ENCODE results near the gene MCF2L2. TPM values are rescaled to one million over a fixed set of nuclear protein-coding genes. Genes with fewer than 3 reads are reported as not detected.

Gene MCF2L2
- total RNA-seq, 1 donor from 2014 or later = 4.1 TPM

GRCh38 chr3:183212096-183212495 lies 216.3 kb downstream of the MCF2L2 start:
- no peaks in the 10 kb centered on the region for H3K27me3 Mint-ChIP-seq (ENCODE audit: insufficient read depth)
- H3K27ac Mint-ChIP-seq = no peak overlapping the region
- intact Hi-C loops (cut with micrococcal nuclease) = no loop called here
- no peak for DNase-seq (ENCODE audit: low spot score)
- peaks cover 20% of the 10 kb centered on the region for H3K36me3 Mint-ChIP-seq (ENCODE audit: low read depth)
- peaks cover 22% of the 10 kb centered on the region for H3K4me1 Mint-ChIP-seq (ENCODE audit: low read depth)
- no peak overlapping the region for H3K4me3 Mint-ChIP-seq
- H3K9me3 Mint-ChIP-seq = peaks cover 33% of the 10 kb centered on the region

DNA sequence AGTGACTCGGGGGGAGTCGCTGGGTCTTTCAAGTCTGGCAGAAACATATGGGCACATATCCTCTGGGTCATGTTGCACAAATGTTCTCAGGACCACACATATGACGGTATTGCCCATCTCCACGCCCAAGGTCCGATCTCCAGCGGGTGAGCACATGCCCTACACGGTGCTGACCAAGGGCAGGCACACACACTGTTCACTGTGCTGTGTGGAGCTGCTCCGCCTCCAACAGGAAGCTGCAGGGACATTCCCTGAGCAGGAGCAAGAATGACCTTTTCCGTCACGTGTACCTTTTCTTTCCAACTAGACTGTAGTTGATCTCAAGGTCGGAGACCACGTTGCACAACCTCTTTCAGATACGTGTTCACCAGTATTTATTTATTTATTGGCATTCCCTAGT lies 217.1 kb downstream of the MCF2L2 start:
- intact Hi-C loops (cut with micrococcal nuclease) = no loop called here
- DNase-seq (ENCODE audit: low spot score) = no peak
- H3K27ac Mint-ChIP-seq = no peak overlapping the region
- H3K4me3 Mint-ChIP-seq = no peak overlapping the region
- peaks cover 2% of the 10 kb centered on the region for H3K27me3 Mint-ChIP-seq (ENCODE audit: insufficient read depth)
- peaks cover 33% of the 10 kb centered on the region for H3K9me3 Mint-ChIP-seq
- H3K36me3 Mint-ChIP-seq (ENCODE audit: low read depth) = peaks cover 20% of the 10 kb centered on the region
- H3K4me1 Mint-ChIP-seq (ENCODE audit: low read depth) = peaks cover 22% of the 10 kb centered on the region

- DNase-seq (ENCODE audit: low spot score) = no peak
- peaks cover 33% of the 10 kb centered on the region for H3K9me3 Mint-ChIP-seq
- intact Hi-C loops (cut with micrococcal nuclease) = no loop called here
- peaks cover 20% of the 10 kb centered on the region for H3K36me3 Mint-ChIP-seq (ENCODE audit: low read depth)
- peak overlapping the region; percentile 19 for H3K27ac Mint-ChIP-seq
- peaks cover 22% of the 10 kb centered on the region for H3K4me1 Mint-ChIP-seq (ENCODE audit: low read depth)
- H3K4me3 Mint-ChIP-seq = no peak overlapping the region
- peaks cover 2% of the 10 kb centered on the region for H3K27me3 Mint-ChIP-seq (ENCODE audit: insufficient read depth)
Measured at GRCh38 chr3:183210862-183211341, 217.5 kb downstream of the MCF2L2 start.

- peaks cover 22% of the 10 kb centered on the region for H3K4me1 Mint-ChIP-seq (ENCODE audit: low read depth)
- no peak for DNase-seq (ENCODE audit: low spot score)
- peak overlapping the region; percentile 19 for H3K27ac Mint-ChIP-seq
- peaks cover 33% of the 10 kb centered on the region for H3K9me3 Mint-ChIP-seq
- H3K36me3 Mint-ChIP-seq (ENCODE audit: low read depth) = peaks cover 20% of the 10 kb centered on the region
- no peak overlapping the region for H3K4me3 Mint-ChIP-seq
- intact Hi-C loops (cut with micrococcal nuclease) = no loop called here
- peaks cover 2% of the 10 kb centered on the region for H3K27me3 Mint-ChIP-seq (ENCODE audit: insufficient read depth)
Measured at GRCh38 chr3:183210341-183210740, 218.1 kb downstream of the MCF2L2 start.

DNA sequence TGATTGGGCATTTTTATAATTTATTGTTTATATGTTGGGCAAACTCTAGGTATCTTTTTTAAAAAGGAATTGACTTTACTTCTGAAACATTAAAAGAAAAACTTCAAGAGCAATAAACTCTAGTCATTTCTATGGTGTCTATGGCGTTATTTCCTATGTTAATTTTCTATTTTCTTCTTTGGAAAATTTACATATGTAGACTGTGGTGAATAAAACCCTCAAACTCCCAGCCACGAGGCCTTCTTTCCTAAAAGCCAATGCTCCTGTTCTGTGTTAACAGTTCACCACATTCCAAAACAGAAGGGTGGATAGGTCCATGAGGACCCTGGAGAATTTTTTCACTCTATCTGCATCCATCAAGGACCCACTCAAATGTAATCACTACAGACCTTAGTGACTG lies 219.6 kb downstream of the MCF2L2 start:
- H3K36me3 Mint-ChIP-seq (ENCODE audit: low read depth) = peaks cover 22% of the 10 kb centered on the region
- no peak overlapping the region for H3K27ac Mint-ChIP-seq
- peaks cover 22% of the 10 kb centered on the region for H3K4me1 Mint-ChIP-seq (ENCODE audit: low read depth)
- H3K27me3 Mint-ChIP-seq (ENCODE audit: insufficient read depth) = peaks cover 2% of the 10 kb centered on the region
- H3K9me3 Mint-ChIP-seq = peaks cover 40% of the 10 kb centered on the region
- intact Hi-C loops (cut with micrococcal nuclease) = loop anchor here (1.0 to 2.0 kb wide), 2 partner anchors 16 to 76 kb away; no protein-coding TSS in a partner anchor
- no peak overlapping the region for H3K4me3 Mint-ChIP-seq
- no peak for DNase-seq (ENCODE audit: low spot score)

- H3K27me3 Mint-ChIP-seq (ENCODE audit: insufficient read depth) = peaks cover 2% of the 10 kb centered on the region
- intact Hi-C loops (cut with micrococcal nuclease) = loop anchor here (1.0 to 2.0 kb wide), 2 partner anchors 16 to 77 kb away; no protein-coding TSS in a partner anchor
- no peak for DNase-seq (ENCODE audit: low spot score)
- peaks cover 22% of the 10 kb centered on the region for H3K4me1 Mint-ChIP-seq (ENCODE audit: low read depth)
- H3K27ac Mint-ChIP-seq = peak overlapping the region; percentile 69
- H3K36me3 Mint-ChIP-seq (ENCODE audit: low read depth) = peaks cover 27% of the 10 kb centered on the region
- H3K4me3 Mint-ChIP-seq = no peak overlapping the region
- H3K9me3 Mint-ChIP-seq = peaks cover 46% of the 10 kb centered on the region
Measured at GRCh38 chr3:183208260-183208659, 220.2 kb downstream of the MCF2L2 start.

GRCh38 chr3:183203670-183204069 lies 224.7 kb downstream of the MCF2L2 start:
- no peak overlapping the region for H3K4me3 Mint-ChIP-seq
- peaks cover 36% of the 10 kb centered on the region for H3K9me3 Mint-ChIP-seq
- peaks cover 2% of the 10 kb centered on the region for H3K27me3 Mint-ChIP-seq (ENCODE audit: insufficient read depth)
- intact Hi-C loops (cut with micrococcal nuclease) = no loop called here
- H3K36me3 Mint-ChIP-seq (ENCODE audit: low read depth) = peaks cover 17% of the 10 kb centered on the region
- no peak for DNase-seq (ENCODE audit: low spot score)
- H3K27ac Mint-ChIP-seq = no peak overlapping the region
- peaks cover 21% of the 10 kb centered on the region for H3K4me1 Mint-ChIP-seq (ENCODE audit: low read depth)

GRCh38 chr3:183202004-183202722 lies 226.3 kb downstream of the MCF2L2 start:
- Mint-ChIP-seq H3K4me1 (ENCODE audit: low read depth) (peaks cover 14% of the 10 kb centered on the region), H3K27ac (peak overlapping the region; percentile 38), H3K36me3 (ENCODE audit: low read depth) (peaks cover 13% of the 10 kb centered on the region), H3K4me3 (peak overlapping the region; percentile 40), H3K27me3 (ENCODE audit: insufficient read depth) (peaks cover 2% of the 10 kb centered on the region), H3K9me3 (peaks cover 22% of the 10 kb centered on the region)
- intact Hi-C loops (cut with micrococcal nuclease) = no loop called here
- DNase-seq (ENCODE audit: low spot score) = peak; percentile 18

- Mint-ChIP-seq H3K9me3 (peaks cover 17% of the 10 kb centered on the region), H3K4me1 (ENCODE audit: low read depth) (peaks cover 14% of the 10 kb centered on the region), H3K4me3 (no peak overlapping the region), H3K27ac (no peak overlapping the region), H3K27me3 (ENCODE audit: insufficient read depth) (peaks cover 2% of the 10 kb centered on the region), H3K36me3 (ENCODE audit: low read depth) (peaks cover 12% of the 10 kb centered on the region)
- intact Hi-C loops (cut with micrococcal nuclease) = no loop called here
- DNase-seq (ENCODE audit: low spot score) = no peak
Measured at GRCh38 chr3:183198939-183199338, 229.5 kb downstream of the MCF2L2 start.

DNA sequence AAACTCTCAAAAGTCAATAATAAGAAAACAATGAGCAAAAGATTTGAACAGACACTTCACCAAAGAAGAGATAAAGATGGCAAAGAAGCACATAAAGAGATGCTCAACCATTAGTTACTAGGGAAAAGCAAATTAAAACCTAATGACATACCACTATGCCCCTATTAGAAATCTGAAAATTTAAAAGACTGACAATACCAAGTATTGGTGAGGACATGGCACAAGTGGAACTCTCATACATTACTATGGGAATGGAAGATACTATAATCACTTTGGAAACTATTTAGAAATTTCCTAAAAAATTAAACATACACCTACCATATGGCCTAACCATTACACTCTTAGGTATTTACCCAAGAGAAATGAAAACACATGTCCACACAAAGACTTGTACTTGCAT lies 230.7 kb downstream of the MCF2L2 start:
- DNase-seq (ENCODE audit: low spot score) = no peak
- Mint-ChIP-seq H3K36me3 (ENCODE audit: low read depth) (peaks cover 5% of the 10 kb centered on the region), H3K4me1 (ENCODE audit: low read depth) (peaks cover 17% of the 10 kb centered on the region), H3K9me3 (peaks cover 8% of the 10 kb centered on the region), H3K4me3 (no peak overlapping the region), H3K27ac (no peak overlapping the region), H3K27me3 (ENCODE audit: insufficient read depth) (peaks cover 2% of the 10 kb centered on the region)
- intact Hi-C loops (cut with micrococcal nuclease) = no loop called here

DNA sequence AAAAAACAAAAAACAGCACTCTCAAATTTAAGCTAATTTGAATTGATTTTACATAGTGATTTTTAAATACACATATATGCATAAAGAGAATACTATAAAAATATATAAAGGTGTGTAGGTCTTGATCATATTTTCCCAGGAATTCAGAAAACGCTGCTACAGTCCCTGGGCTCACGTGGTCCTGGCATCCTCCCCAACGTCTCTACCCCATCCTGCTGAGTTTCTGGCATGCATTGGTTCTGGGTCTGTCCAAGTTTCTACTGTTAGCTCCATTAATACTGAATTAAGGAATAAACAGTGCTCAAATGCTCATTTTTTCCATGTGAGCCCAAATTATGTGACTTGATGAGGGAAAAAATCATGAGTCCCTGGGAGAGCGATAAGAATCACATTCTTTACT lies 233.2 kb downstream of the MCF2L2 start:
- Mint-ChIP-seq H3K27ac (no peak overlapping the region), H3K36me3 (ENCODE audit: low read depth) (no peaks in the 10 kb centered on the region), H3K4me3 (no peak overlapping the region), H3K9me3 (no peaks in the 10 kb centered on the region), H3K27me3 (ENCODE audit: insufficient read depth) (peaks cover 2% of the 10 kb centered on the region), H3K4me1 (ENCODE audit: low read depth) (peaks cover 7% of the 10 kb centered on the region)
- intact Hi-C loops (cut with micrococcal nuclease) = no loop called here
- no peak for DNase-seq (ENCODE audit: low spot score)

- H3K36me3 Mint-ChIP-seq (ENCODE audit: low read depth) = no peaks in the 10 kb centered on the region
- peaks cover 7% of the 10 kb centered on the region for H3K4me1 Mint-ChIP-seq (ENCODE audit: low read depth)
- no peaks in the 10 kb centered on the region for H3K9me3 Mint-ChIP-seq
- DNase-seq (ENCODE audit: low spot score) = no peak
- peaks cover 2% of the 10 kb centered on the region for H3K27me3 Mint-ChIP-seq (ENCODE audit: insufficient read depth)
- H3K27ac Mint-ChIP-seq = no peak overlapping the region
- intact Hi-C loops (cut with micrococcal nuclease) = no loop called here
- H3K4me3 Mint-ChIP-seq = no peak overlapping the region
Measured at GRCh38 chr3:183193762-183194689, 234.4 kb downstream of the MCF2L2 start.

Measured in activated T-helper 1 cell treated with anti-CD3 and anti-CD28 coated beads, Interleukin-12 subunit alpha, Interleukin-12 subunit beta, Interleukin-2, Interleukin-4 antibody, amounts not matched to agents 30 ng/mL and 10 ng/mL and 1 ng/mL, durations not matched to agents 14 hours and 24 hours and 36 hours (primary cell).